Loucy (cell line): ENCODE results near the gene PITPNC1.
"Not testable (repeated sequence)": the region's sequence is repeated elsewhere in the genome, so short reads cannot be mapped to it uniquely, and the experiment has no call there.

Source experiments
- H2AFZ ChIP-seq: fragments of 200-600 bp; sonication (generic); 2 replicates; pipeline ENCODE4 v1.6.0; 2016; ENCODE audit warnings: antibody characterized with exemption, mild to moderate bottlenecking, low read length, moderate library complexity
- H3F3A ChIP-seq: fragments of 200-600 bp; 2 replicates; pipeline ENCODE4 v1.6.0; 2016; ENCODE audit warnings: antibody characterized with exemption, low read depth, mild to moderate bottlenecking
- H3K27me3 ChIP-seq: fragments of 200-600 bp; sonication (generic); 2 replicates; pipeline ENCODE4 v1.6.1; 2014; ENCODE audit warnings: low read length, mild to moderate bottlenecking; ENCODE audit not compliant: insufficient read depth, poor library complexity, severe bottlenecking
- H3K36me3 ChIP-seq: fragments of 200-600 bp; sonication (generic); 2 replicates; pipeline ENCODE4 v1.6.1; 2016; ENCODE audit warnings: low read length; ENCODE audit not compliant: insufficient read depth
- H3K4me1 ChIP-seq: fragments of 200-600 bp; sonication (generic); 2 replicates; pipeline ENCODE4 v1.5.1; 2014; ENCODE audit warnings: low read length, mild to moderate bottlenecking; ENCODE audit not compliant: insufficient read depth, poor library complexity, severe bottlenecking
- H3K4me2 ChIP-seq: fragments of 200-600 bp; sonication (generic); 2 replicates; pipeline ENCODE4 v1.6.0; 2014; ENCODE audit warnings: antibody characterized with exemption, low read length, low read depth, mild to moderate bottlenecking; ENCODE audit not compliant: poor library complexity, severe bottlenecking
- H3K4me3 ChIP-seq: fragments of 200-600 bp; sonication (generic); 2 replicates; pipeline ENCODE4 v1.5.1; 2014; ENCODE audit warnings: low read length, mild to moderate bottlenecking, mixed read lengths; ENCODE audit not compliant: poor library complexity, severe bottlenecking
- H3K79me2 ChIP-seq: fragments of 200-600 bp; sonication (generic); 2 replicates; pipeline ENCODE4 v1.6.1; 2014; ENCODE audit warnings: low read length; ENCODE audit not compliant: insufficient read depth
- H3K9ac ChIP-seq: fragments of 200-600 bp; sonication (generic); 2 replicates; pipeline ENCODE4 v1.6.0; 2014; ENCODE audit warnings: mild to moderate bottlenecking, low read depth, low read length, moderate library complexity; ENCODE audit not compliant: poor library complexity, severe bottlenecking
- H3K9me2 ChIP-seq: fragments of 200-600 bp; sonication (generic); replicated peaks from 2 replicates; pipeline ENCODE4 v1.6.1; 2016; ENCODE audit warnings: low read depth, low read length, mixed read lengths
- H3K9me3 ChIP-seq: fragments of 200-600 bp; sonication (generic); 2 replicates; pipeline ENCODE4 v1.6.1; 2014; ENCODE audit warnings: mild to moderate bottlenecking, antibody characterized with exemption, low read length, low read depth; ENCODE audit not compliant: insufficient read depth
- H4K20me1 ChIP-seq: fragments of 200-600 bp; sonication (generic); 2 replicates; pipeline ENCODE4 v1.6.0; 2014; ENCODE audit warnings: antibody characterized with exemption, low read length, mild to moderate bottlenecking; ENCODE audit not compliant: insufficient read depth, poor library complexity, severe bottlenecking
- CTCF ChIP-seq: fragments of 200-600 bp; sonication (generic); conservative IDR thresholded peaks from 2 replicates; pipeline ENCODE4 v1.5.1; 2014; ENCODE audit warnings: mild to moderate bottlenecking, antibody characterized with exemption, low read length
- EZH2phosphoT487 ChIP-seq: fragments of 200-600 bp; IDR thresholded peaks from 2 replicates; pipeline ENCODE4 v1.6.1; 2018; ENCODE audit warnings: antibody characterized with exemption, mild to moderate bottlenecking, moderate library complexity, borderline replicate concordance

The PITPNC1 gene

GRCh38 chr17:67335245-67335835 lies 41.7 kb upstream of the PITPNC1 start:
- Histone ChIP-seq H3K79me2 (no peaks in the 10 kb centered on the region), H3K4me3 (no peak overlapping the region), H3K36me3 (peaks cover 12% of the 10 kb centered on the region; the same call in 1 of the 2 replicates), H3K4me1 (no peaks in the 10 kb centered on the region), H3K9ac (no peak overlapping the region), H4K20me1 (no peaks in the 10 kb centered on the region), H3K9me2 (no peaks in the 10 kb centered on the region), H3K4me2 (no peak overlapping the region), H3K27me3 (no peaks in the 10 kb centered on the region), H3F3A (0 out of 2 replicates have a peak, but pooled peaks cover 5% of the 10 kb centered on the region), H3K9me3 (no peaks in the 10 kb centered on the region), H2AFZ (no peak overlapping the region)
- TF ChIP-seq CTCF (no peak), EZH2phosphoT487 (no peak)

- Histone ChIP-seq H3K36me3 (peaks cover 26% of the 10 kb centered on the region; the same call in 1 of the 2 replicates), H3K27me3 (no peaks in the 10 kb centered on the region), H3K4me2 (no peak overlapping the region), H4K20me1 (no peaks in the 10 kb centered on the region), H3F3A (0 out of 2 replicates have a peak, but pooled peaks cover 5% of the 10 kb centered on the region), H3K9me2 (no peaks in the 10 kb centered on the region), H3K9ac (no peak overlapping the region), H3K4me3 (no peak overlapping the region), H3K79me2 (no peaks in the 10 kb centered on the region), H3K9me3 (no peaks in the 10 kb centered on the region), H3K4me1 (no peaks in the 10 kb centered on the region), H2AFZ (no peak overlapping the region)
- TF ChIP-seq CTCF (no peak), EZH2phosphoT487 (no peak)
Measured at GRCh38 chr17:67336859-67337258, 40.2 kb upstream of the PITPNC1 start.

- H3F3A ChIP-seq = not testable (repeated sequence)
- peaks cover 40% of the 10 kb centered on the region; the same call in 1 of the 2 replicates for H3K36me3 ChIP-seq
Measured at GRCh38 chr17:67338353-67338752, 38.7 kb upstream of the PITPNC1 start.

GRCh38 chr17:67343237-67343636 lies 33.8 kb upstream of the PITPNC1 start:
- no peak overlapping the region for H3K9ac ChIP-seq
- H4K20me1 ChIP-seq = no peaks in the 10 kb centered on the region
- H3K36me3 ChIP-seq = peaks cover 85% of the 10 kb centered on the region
- H3K4me2 ChIP-seq = no peak overlapping the region
- no peaks in the 10 kb centered on the region for H3K4me1 ChIP-seq
- H3K27me3 ChIP-seq = no peaks in the 10 kb centered on the region
- no peaks in the 10 kb centered on the region for H3K79me2 ChIP-seq
- H3F3A ChIP-seq = no peaks in the 10 kb centered on the region
- no peaks in the 10 kb centered on the region for H3K9me2 ChIP-seq
- H3K4me3 ChIP-seq = no peak overlapping the region
- TF ChIP-seq CTCF = no peak
- no peak for TF ChIP-seq EZH2phosphoT487
- no peaks in the 10 kb centered on the region for H3K9me3 ChIP-seq
- H2AFZ ChIP-seq = no peak overlapping the region

More at GRCh38 chr17:67338353-67338752, 38.7 kb upstream of the PITPNC1 start:
- H3K9ac ChIP-seq, H3K4me2 ChIP-seq, H3K27me3 ChIP-seq, H4K20me1 ChIP-seq, H3K4me3 ChIP-seq, H3K9me2 ChIP-seq, H3K9me3 ChIP-seq, H2AFZ ChIP-seq, H3K4me1 ChIP-seq, H3K79me2 ChIP-seq: not testable (repeated sequence)
